NOMO-1 (cell line): ENCODE data around the gene SEMA3C.

Source experiments
- DNase-seq, 2 experiments: peaks; one replicate each; lab custom pipeline; 2025; ENCODE audit not compliant: unreplicated experiment in 2 of 2; lab: John Stamatoyannopoulos, UW

SEMA3C gene

GRCh38 chr7:80752954-80753690 lies 165.7 kb downstream of the SEMA3C start:
- DNase-seq: no peak

DNA sequence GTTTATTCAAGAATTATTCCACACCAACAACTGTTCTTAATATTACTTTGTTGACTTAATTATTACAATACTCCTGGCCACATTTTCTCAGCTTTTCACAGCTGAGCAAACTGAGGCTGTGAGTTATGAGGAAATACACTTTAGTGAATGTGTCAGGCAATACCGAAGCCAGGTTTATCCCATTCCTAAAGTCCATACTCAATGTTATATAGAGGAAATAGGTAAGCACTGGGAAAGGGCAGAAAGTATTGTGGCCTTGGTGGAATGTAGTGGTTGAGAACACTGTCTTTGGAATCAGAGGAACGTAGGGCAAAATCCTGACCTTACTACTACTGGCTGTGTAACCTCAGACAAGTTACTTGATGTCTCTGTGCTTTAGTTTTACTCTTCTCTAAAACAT lies 169.6 kb downstream of the SEMA3C start:
- no peak for DNase-seq

DNA sequence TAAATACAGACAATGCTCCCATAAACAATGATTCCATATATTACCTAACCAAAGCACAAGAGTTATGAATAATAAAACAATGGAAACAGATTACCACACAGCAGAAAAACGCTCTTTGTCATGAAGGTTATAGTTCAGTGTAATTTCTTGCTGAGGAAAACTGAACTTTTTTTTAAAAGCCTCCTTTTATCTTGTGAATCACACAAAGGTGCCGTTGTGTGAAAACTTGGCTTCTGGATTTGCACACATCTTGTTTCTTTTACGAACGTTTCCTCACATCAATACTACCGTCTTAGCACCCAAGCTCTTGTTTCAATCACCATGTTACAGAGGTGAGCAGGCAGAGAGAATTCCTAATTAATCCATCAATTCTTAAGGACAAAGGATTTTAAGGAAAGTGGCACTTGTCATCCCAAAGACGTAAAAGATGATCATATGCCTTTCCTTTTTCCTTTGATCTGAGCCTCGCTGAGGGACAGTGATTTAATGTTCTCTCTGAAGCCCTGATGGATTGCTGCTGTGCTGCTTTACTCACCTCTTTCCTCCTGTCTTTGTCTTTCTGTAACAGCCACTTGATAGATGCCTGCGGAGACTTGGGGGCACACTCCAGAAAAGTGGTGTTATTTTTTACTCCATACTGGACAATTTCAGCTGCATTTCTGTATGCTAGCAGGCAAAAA lies 170.3 kb downstream of the SEMA3C start:
- no peak for DNase-seq

GRCh38 chr7:80740778-80741545 lies 177.9 kb downstream of the SEMA3C start:
- DNase-seq: no peak

- no peak for DNase-seq
These were observed 182.3 kb downstream of the SEMA3C start for GRCh38 chr7:80736371-80737125.

DNA sequence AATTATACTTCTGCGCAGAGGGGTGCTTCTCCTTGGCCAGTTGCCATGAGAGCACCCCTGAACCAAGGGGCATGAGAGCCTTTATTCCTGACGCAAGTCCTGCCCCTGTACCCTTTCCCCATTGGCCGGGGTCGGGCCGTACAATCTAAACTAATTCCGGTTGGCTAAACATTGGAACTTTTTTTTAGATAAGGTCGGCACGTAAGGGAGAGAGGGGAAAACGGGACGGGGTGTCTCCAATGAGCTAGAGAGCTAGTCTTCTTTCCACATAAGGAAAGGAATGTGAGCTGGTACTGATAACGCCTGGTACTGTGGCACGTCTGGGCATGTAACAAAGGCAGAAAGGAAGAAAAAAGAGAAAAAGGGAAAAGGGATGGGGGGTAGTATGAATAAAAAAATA lies 183.5 kb downstream of the SEMA3C start:
- no peak for DNase-seq

DNA sequence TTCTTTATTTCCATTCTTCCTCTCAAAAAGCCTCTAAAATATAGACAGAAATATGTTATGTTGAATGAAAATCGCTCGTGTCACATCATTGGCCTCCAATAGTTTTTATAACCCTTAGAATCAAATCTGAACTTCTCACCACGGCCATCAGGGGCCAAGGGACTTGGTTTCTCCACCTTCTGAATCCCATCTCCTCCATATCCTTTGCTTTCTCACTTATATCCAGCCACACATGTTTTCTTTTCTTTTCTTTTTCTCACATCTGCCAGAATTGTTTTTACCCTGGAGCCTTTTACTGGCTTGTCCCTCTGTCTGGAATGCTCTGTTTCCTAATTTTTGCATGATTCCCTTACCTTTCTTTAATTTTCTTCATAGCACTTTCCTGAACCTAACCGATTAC lies 184.8 kb downstream of the SEMA3C start:
- DNase-seq: no peak

- no peak for DNase-seq
These were observed 185.4 kb downstream of the SEMA3C start for GRCh38 chr7:80733333-80733915.

- peak in 1 of 2 experiments; percentile 35 for DNase-seq
These were observed 186.2 kb downstream of the SEMA3C start for GRCh38 chr7:80732630-80733029.

DNA sequence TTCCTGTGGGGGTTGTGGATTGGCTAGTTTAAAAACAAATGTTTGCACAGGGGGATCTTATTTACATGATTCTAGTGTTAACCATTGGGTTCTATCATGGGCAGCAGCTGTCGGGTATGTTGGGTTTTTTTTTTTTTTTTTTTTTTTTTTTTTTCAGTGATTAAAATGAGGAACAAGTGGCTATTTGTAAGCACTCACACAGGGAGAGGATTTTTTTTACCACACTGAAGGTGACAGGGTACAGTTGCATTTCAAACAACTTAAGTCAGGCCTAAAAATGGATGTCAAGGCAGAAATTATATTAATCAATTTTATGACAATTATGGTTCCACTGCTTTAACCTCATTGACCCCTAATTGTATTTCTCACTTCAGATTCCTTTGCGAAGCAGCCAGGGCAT lies 187.6 kb downstream of the SEMA3C start:
- peak in 1 of 2 experiments; percentile 87 for DNase-seq

GRCh38 chr7:80729591-80730320 lies 189.1 kb downstream of the SEMA3C start:
- no peak for DNase-seq

DNA sequence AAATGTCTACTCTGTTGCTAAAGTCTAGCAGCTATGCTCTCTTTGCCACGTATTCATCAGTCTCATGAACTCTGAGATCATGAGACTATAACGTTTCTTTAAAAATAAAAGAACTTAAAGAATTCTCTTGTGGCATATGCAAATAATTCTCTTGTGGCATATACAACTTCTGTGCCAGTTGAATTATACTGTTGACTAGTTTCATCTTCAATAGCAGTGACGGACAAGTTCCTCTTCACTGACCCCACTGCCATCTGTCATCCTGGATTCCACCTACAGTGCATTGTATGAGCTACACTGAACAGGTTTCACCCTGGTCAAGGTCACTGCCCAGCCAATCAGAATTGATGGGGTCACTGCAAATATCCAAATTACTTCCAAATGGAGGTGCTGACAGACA lies 192.2 kb downstream of the SEMA3C start:
- peak in 1 of 2 experiments; percentile 54 for DNase-seq

DNA sequence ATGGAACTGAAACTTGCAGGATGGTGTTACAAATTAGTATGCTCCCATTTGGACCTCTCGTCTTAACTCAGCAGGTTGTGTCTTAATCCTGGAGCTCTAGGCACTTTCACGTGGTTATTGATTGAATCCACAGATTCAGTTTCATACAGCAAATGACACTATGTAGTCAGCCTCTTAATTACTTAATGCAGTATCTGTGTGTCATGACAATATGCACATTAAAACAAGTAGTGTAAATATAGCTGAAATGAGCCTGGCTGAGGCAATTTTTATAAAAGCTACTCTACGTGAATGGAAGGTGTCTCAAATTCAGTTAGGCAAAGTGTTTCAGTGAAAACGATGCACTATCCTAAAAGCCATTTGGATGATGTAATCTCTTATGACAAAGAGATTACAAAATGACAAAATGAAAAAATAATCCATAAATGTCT lies 193.7 kb downstream of the SEMA3C start:
- peak in 1 of 2 experiments; percentile 66 for DNase-seq

- DNase-seq: no peak
These were observed 194.5 kb downstream of the SEMA3C start for GRCh38 chr7:80724249-80724871.

DNA sequence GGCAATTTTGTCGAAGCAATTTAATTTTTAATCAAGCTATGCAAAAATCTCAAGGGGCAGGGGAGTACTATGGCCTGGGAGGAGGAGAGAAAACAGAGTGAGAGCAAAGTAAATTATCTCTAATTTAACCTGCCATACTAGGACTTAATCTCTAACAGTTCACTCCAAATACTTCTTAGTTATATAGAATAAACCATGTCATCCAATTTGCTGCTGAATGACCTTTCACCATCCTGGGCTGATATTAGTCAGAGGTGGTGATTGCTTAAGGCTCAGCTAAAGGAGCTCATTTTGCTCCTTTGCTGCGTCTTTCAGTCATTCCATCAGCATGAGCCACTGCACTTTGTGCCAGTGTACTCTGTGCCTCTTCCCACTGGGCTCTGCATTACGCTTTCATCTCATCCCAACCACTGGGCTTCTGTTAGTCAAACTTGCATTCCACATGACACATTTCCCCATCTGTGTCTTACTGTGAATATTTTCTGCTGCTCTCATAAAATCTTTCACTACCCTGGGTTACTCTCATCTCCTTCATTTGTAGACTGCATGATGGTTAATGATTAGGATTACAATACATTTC lies 196.1 kb downstream of the SEMA3C start:
- peak; percentile 71 to 98 for DNase-seq

DNA sequence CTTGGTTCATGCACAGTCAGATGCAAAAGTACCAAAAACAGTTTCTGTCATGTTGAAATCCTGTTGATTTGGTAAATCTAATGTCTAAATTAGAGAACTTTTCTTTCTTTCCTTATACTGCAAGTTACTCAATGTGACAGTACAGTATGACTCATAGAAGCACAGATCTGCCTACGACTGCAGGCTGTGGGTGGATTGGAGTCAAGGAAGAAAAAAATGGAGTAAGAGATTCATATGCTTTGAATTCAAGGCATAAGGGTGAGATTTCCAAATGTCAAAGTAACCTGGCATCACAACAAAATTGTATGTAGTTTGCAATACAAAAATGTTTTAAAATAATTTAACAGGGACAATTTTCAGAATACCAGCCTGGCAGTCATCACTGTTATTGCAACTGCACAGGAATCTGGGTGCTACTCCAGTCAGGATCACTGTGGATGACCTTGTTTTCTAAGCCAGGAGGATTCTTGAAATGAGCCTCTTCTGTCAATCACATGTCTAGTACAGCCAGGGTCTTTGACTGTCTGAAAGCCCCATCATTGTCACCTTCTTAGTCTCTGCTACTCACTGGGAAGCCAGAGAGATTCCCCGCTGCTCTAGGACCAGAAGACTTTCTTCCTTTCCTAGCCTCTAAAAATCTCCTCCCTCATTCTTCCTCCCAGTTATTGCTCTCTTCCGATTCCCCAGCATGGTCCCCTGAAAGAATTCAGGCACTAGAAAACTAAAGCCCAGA lies 196.8 kb downstream of the SEMA3C start:
- DNase-seq: peak; percentile 93 to 100

- no peak for DNase-seq
These were observed 198.7 kb downstream of the SEMA3C start for GRCh38 chr7:80720146-80720545.

DNA sequence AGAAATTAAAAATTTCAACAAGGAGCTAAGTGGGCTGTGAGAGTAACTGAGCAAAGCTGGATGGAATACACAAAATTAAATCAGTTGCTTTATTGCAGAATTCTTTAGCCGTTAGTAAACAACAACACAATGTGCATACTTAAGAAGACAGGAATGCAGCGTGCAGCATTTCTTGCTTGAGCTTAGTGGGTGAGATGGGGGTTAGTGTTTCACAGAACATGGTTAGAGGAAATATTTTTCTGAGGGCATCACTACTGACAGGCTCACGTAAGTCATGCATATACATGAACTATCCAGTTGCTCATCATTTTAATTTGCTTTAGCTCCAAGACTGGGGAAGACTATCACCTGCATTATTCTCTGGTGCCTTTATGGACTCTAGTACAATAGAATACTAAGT lies 199.6 kb downstream of the SEMA3C start:
- DNase-seq: no peak
